Transverse colon (tissue), 4 donors: ENCODE measurements around the gene AP4S1. TPM values are rescaled to one million over a fixed set of nuclear protein-coding genes. Genes with fewer than 3 reads are reported as not detected.
A peak's percentile ranks its signal among the peaks of the same experiment; 100 is the strongest.

ENCODE experiments used
- DNase-seq: peaks from one replicate; pipeline ENCODE4 v3.0.0-alpha.2; 2019
- H3K27ac ChIP-seq, 4 donors: fragments of 200-600 bp; sonication (generic); 2 replicates each; pipeline ENCODE4 v1.5.1; 2016 to 2018; ENCODE audit warnings: inconsistent platforms in 4 of 4
- H3K27me3 ChIP-seq: fragments of 200-600 bp; sonication (generic); 2 replicates; pipeline ENCODE4 v1.5.1; 2017; ENCODE audit warnings: inconsistent platforms
- H3K36me3 ChIP-seq, 4 donors: fragments of 200-600 bp; sonication (generic); 2 replicates each; pipeline ENCODE4 v1.5.1; 2017 to 2019; ENCODE audit warnings: inconsistent platforms in 4 of 4
- H3K4me1 ChIP-seq, 4 donors: fragments of 200-600 bp; sonication (generic); 2 replicates each; pipeline ENCODE4 v1.5.1; 2017 to 2020; ENCODE audit warnings: inconsistent platforms in 4 of 4
- H3K4me3 ChIP-seq, 4 donors: fragments of 200-600 bp; sonication (generic); 1 replicate in 1 of 4; 2 replicates in 3 of 4; pipeline versions ENCODE4 v1.5.1 to v1.6.1; 2017 to 2019; ENCODE audit warnings: inconsistent platforms in 4 of 4
- H3K9me3 ChIP-seq, 2 donors: fragments of 200-600 bp; sonication (generic); 2 replicates each; pipeline ENCODE4 v1.5.1; 2017 to 2019; ENCODE audit warnings: inconsistent platforms in 2 of 2
- CTCF ChIP-seq, 5 experiments: fragments of 200-600 bp in 3 of 5; fragments of 450-650 bp in 2 of 5; sonication (generic) in 3 of 5; IDR thresholded peaks; 1 replicate in 2 of 5; 2 replicates in 3 of 5; pipeline ENCODE4 v1.5.1; 2016 to 2017; ENCODE audit warnings: antibody characterized with exemption in 5 of 5, inconsistent platforms in 3 of 5, mild to moderate bottlenecking in 2 of 5, moderate library complexity in 1 of 5
- EP300 ChIP-seq: sonication (generic); formaldehyde crosslinking; IDR thresholded peaks from one replicate; pipeline ENCODE4 v1.6.1; 2017; ENCODE audit warnings: antibody characterized with exemption, low read depth
- POLR2A ChIP-seq: fragments of 450-650 bp; IDR thresholded peaks from one replicate; pipeline ENCODE4 v1.6.1; 2016; ENCODE audit warnings: antibody characterized with exemption, mild to moderate bottlenecking, moderate library complexity
- POLR2AphosphoS5 ChIP-seq, 3 donors: sonication (generic); formaldehyde crosslinking; IDR thresholded peaks; one replicate each; pipeline ENCODE4 v1.6.1; 2016; ENCODE audit warnings: antibody characterized with exemption in 3 of 3
- WGBS, 2 donors: methylation state at CpG; one replicate each; pipeline ENCODE4 v1.1.5; 2018; ENCODE audit warnings: low coverage in 1 of 2; 5-methylcytosine and 5-hydroxymethylcytosine counted together
- in situ Hi-C, 4 donors: fragments of 200-750 bp; cut with MboI; loops; one replicate each; pipeline versions ENCODE4 v1.15.0 to v1.15.1; 2017; ENCODE audit warnings: low sequenced_read_pairs in 3 of 4, low pct_ligation_motif_present in 1 of 4, low pct_unique_long_range_greater_than_20kb in 1 of 4
- intact Hi-C: fragments of 100-400 bp; cut with DNase I; formaldehyde crosslinking; loops from one replicate; pipeline ENCODE4 v1.15.1; 2023; ENCODE audit warnings: low total_unique reads
- total RNA-seq, 4 donors: library from RNA; depleted of rRNA; stranded (reverse); fragments of >200 nt; gene quantifications; one replicate each; pipeline ENCODE4 v1.1.0, GENCODE V29; 2016

Gene AP4S1
- total RNA-seq, 4 donors from 2014 or later = 0.60 to 9.8 (median 4.6) TPM

- Histone ChIP-seq H3K36me3 (peaks cover 0 to 78% (median 31%) of the 10 kb centered on the region in 4 donors), H3K9me3 (no peaks in the 10 kb centered on the region), H3K4me3 (no peak overlapping the region), H3K4me1 (peaks cover 0 to 18% (median 9%) of the 10 kb centered on the region in 4 donors), H3K27ac (no peak overlapping the region), H3K27me3 (no peaks in the 10 kb centered on the region)
- no peak for TF ChIP-seq POLR2AphosphoS5 (IDR thresholded peaks at IDR 0.05)
- no peak for TF ChIP-seq EP300
- TF ChIP-seq CTCF (IDR thresholded peaks at IDR 0.05) = no peak
- TF ChIP-seq POLR2A = no peak
- intact Hi-C loops (no loop called here), in situ Hi-C loops (no loop called here)
- 92 to 95% methylated on average over 2 to 6 of the region's 6 CpGs for WGBS, 2 donors
- no peak for DNase-seq
Measured at GRCh38 chr14:31125231-31125630, 99.8 kb downstream of the AP4S1 start.

GRCh38 chr14:31126680-31127079 is 101.2 kb downstream of the AP4S1 start:
- intact Hi-C loops = no loop called here
- WGBS, 2 donors = 93 to 100% methylated on average over 2 to 7 of the region's 7 CpGs
- Histone ChIP-seq H3K27ac (peak overlapping the region in 2 of 4 donors; percentile 58 to 62), H3K9me3 (no peaks in the 10 kb centered on the region), H3K27me3 (no peaks in the 10 kb centered on the region), H3K4me3 (no peak overlapping the region), H3K36me3 (peaks cover 0 to 64% (median 24%) of the 10 kb centered on the region in 4 donors), H3K4me1 (peaks cover 0 to 24% (median 9%) of the 10 kb centered on the region in 4 donors)
- no peak for DNase-seq
- in situ Hi-C loops = no loop called here
- TF ChIP-seq POLR2A (no peak), CTCF (IDR thresholded peaks at IDR 0.05) (no peak), POLR2AphosphoS5 (IDR thresholded peaks at IDR 0.05) (no peak), EP300 (no peak)

- Histone ChIP-seq H3K27me3 (no peaks in the 10 kb centered on the region), H3K27ac (peak overlapping the region in 3 of 4 donors; percentile 34 to 62 (median 58)), H3K4me3 (no peak overlapping the region), H3K4me1 (peaks cover 0 to 24% (median 9%) of the 10 kb centered on the region in 4 donors), H3K9me3 (no peaks in the 10 kb centered on the region), H3K36me3 (peaks cover 0 to 61% (median 24%) of the 10 kb centered on the region in 4 donors)
- intact Hi-C loops (no loop called here), in situ Hi-C loops (no loop called here)
- no peak for TF ChIP-seq POLR2A
- DNase-seq = no peak
Measured at GRCh38 chr14:31127690-31128089, 102.2 kb downstream of the AP4S1 start.

- in situ Hi-C loops = no loop called here
- intact Hi-C loops = no loop called here
- Histone ChIP-seq H3K4me1 (peaks cover 0 to 24% (median 9%) of the 10 kb centered on the region in 4 donors), H3K9me3 (no peaks in the 10 kb centered on the region), H3K36me3 (peaks cover 0 to 61% (median 25%) of the 10 kb centered on the region in 4 donors), H3K27me3 (no peaks in the 10 kb centered on the region), H3K27ac (peak overlapping the region in 3 of 4 donors; percentile 26 to 62 (median 31)), H3K4me3 (no peak overlapping the region)
- DNase-seq = no peak
- TF ChIP-seq EP300 = no peak
- TF ChIP-seq POLR2A = no peak
- TF ChIP-seq POLR2AphosphoS5 (IDR thresholded peaks at IDR 0.05) = no peak
- TF ChIP-seq CTCF (IDR thresholded peaks at IDR 0.05) = no peak
- 82 to 93% methylated on average over 8 to 18 of the region's 18 CpGs for WGBS, 2 donors
Measured at GRCh38 chr14:31128601-31129526, 103.4 kb downstream of the AP4S1 start.
